Measurements from ENCODE around the gene METAP2. TPM values are rescaled to one million over a fixed set of nuclear protein-coding genes. Genes with fewer than 3 reads are reported as not detected.

Gene METAP2
- total and polyA plus RNA-seq, 2 experiments from 2014 or later: 111 to 159 TPM

DNA sequence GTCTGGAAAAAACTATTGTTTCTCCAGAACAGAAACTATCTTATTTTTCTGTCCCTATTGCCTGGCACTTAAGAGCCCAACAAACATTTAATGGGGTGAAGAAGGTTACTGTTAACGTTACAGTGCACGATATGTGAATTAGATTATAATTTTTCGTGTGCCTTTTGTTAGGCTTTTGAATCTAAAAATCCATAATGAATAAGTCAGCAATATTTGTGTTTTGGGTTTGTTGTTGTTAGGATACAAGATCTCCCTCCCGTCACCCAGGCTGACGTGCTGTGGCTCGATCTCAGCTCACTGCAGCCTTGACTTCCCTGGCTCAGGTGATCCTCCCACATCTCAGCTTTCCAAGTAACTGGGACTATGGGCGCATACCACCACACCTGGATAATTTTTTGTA, 7.9 kb downstream of the METAP2 start:
- peaks cover 35% of the 10 kb centered on the region for H3K36me3 ChIP-seq (ENCODE audit: insufficient read depth)
- no peaks in the 10 kb centered on the region for H3K9me2 ChIP-seq (ENCODE audit: insufficient read depth)
- H3K27me3 Mint-ChIP-seq (ENCODE audit: insufficient read depth, low read depth, poor library complexity): no peaks in the 10 kb centered on the region
- H3K79me2 ChIP-seq (replicated peaks; ENCODE audit: insufficient read depth): peaks cover 87% of the 10 kb centered on the region
- no peaks in the 10 kb centered on the region for H3F3A ChIP-seq (replicated peaks; ENCODE audit: low read depth)
- no peak overlapping the region for H2AFZ ChIP-seq
- no peak overlapping the region for H3K27ac ChIP-seq (ENCODE audit: low read depth)
- DNase-seq (ENCODE audit: low spot score) (no peak), ATAC-seq (no peak)
- H3K27me3 ChIP-seq (ENCODE audit: insufficient read depth): no peaks in the 10 kb centered on the region
- H3K27ac Mint-ChIP-seq: no peak overlapping the region
- TF ChIP-seq ZNF462 (CRISPR knock-in tag; IDR thresholded peaks at IDR 0.05) (no peak), ETS1 (IDR thresholded peaks at IDR 0.05) (no peak), CTCF (conservative IDR thresholded peaks at IDR 0.05; ENCODE audit: low read depth in 2 of 2) (no peak), EZH2phosphoT487 (IDR thresholded peaks at IDR 0.05; ENCODE audit: unreplicated experiment) (no peak), POLR2AphosphoS5 (IDR thresholded peaks at IDR 0.05; ENCODE audit: low read depth) (no peak), JUNB (IDR thresholded peaks at IDR 0.05; ENCODE audit: unreplicated experiment) (no peak), ZNF114 (CRISPR knock-in tag; IDR thresholded peaks at IDR 0.05) (no peak), CREB1 (CRISPR knock-in tag; IDR thresholded peaks at IDR 0.05; ENCODE audit: low read depth) (no peak), ZNF331 (CRISPR knock-in tag; IDR thresholded peaks at IDR 0.05; ENCODE audit: low read depth) (no peak), NANOG (IDR thresholded peaks at IDR 0.05; ENCODE audit: borderline replicate concordance) (no peak), REST (IDR thresholded peaks at IDR 0.05; ENCODE audit: unreplicated experiment) (no peak), STAT1 (IDR thresholded peaks at IDR 0.05; ENCODE audit: unreplicated experiment) (no peak), EZH2 (IDR thresholded peaks at IDR 0.05; ENCODE audit: low read depth, unreplicated experiment) (no peak)
- H3K36me3 Mint-ChIP-seq (ENCODE audit: low read depth): peaks cover 71% of the 10 kb centered on the region
- H3K9me3 Mint-ChIP-seq: no peaks in the 10 kb centered on the region
- H3K4me3 ChIP-seq: no peak overlapping the region
- no peaks in the 10 kb centered on the region for H3K4me1 ChIP-seq (ENCODE audit: insufficient read depth)
- peaks cover 3% of the 10 kb centered on the region; the same call in 1 of the 3 replicates for H3K4me1 Mint-ChIP-seq
- no peak overlapping the region for H3K4me3 Mint-ChIP-seq
- H4K20me1 ChIP-seq (replicated peaks; ENCODE audit: insufficient read depth): peaks cover 39% of the 10 kb centered on the region
- H3K4me2 ChIP-seq: no peak overlapping the region

All from GM23338 (cell line).